NCI-H128 (cell line): ENCODE results near the gene SIRT7.

Experiments
- DNase-seq: peaks from one replicate; lab custom pipeline; 2025; ENCODE audit not compliant: unreplicated experiment; lab: John Stamatoyannopoulos, UW

SIRT7 gene

DNA sequence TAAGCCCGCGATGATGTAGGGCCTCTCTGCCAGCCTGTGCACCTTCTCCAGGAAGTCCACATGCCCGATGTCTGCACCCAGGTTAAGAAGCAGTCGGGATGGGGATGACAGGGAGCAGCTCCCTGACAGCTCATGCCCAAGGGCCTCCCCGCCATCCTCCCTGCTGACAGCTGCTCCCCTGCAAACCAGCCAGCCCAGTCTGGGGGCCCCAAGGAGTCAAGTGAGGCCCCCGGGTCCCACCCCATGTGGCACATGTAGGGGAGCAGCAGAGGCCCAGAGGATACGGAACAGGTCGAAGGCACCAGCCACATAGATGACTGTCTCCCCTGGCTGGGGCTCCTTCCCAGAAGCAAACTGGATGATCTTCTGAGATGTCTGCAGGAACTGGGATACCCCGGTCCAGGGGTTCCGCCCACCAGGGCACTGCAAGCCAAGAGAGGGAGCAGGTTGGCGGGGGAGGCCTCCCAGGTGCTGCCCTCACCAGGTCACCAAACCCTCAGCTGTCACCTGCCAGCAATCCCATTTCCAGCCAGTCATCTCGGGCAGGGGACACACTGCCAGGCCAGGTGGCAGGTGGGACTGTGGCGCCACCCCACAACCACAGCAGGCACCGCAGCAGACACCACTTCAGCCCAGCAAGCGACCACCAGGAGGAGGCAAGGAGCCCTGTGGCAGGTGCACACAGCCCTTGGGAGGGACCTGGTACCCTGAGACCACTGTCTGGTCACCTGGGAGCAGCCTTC lies 11.3 kb downstream of the SIRT7 start:
- no peak for DNase-seq

DNA sequence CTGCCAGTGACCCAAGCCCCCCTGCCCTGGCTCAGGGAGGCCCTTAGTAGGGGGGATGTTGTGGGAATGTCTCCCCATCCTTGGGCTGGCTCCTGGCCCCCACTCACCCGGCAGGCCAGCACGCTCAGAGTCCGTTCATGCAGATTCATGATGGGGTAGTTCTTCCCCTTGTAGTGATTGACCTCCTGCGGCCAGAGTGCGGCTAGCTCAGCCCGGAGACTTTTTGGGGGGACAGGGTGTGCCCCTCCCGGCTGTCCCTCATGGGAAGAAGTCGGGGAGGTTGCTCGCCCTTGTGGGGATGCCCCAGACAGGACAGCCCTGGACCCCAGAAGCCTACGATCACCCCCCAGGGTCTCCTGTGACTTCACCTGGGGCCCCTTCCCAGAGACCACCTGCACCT lies 12.0 kb downstream of the SIRT7 start:
- DNase-seq, result no peak

DNA sequence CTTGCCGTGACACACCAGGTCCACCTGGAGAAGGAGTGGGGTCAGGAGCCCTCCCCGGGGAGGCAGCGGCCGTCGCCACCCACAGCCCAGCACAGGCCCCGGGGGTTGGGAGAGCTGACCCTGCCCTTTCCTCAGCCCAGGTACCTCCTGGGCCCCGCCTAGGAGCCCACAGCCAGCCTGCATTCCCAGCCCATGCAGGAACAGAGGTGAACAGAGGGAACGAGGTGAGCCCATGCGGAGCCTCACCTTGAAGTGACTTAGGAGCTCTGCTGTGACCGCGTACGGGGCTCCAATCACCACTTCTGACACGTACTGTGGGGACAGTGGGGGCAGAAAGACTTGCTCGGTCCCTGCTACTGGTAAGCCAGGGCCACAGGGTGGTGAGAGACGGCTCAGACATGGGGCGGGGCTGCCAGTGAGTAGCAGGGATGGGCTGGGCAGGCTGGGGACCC lies 12.5 kb downstream of the SIRT7 start:
- DNase-seq, result no peak

DNA sequence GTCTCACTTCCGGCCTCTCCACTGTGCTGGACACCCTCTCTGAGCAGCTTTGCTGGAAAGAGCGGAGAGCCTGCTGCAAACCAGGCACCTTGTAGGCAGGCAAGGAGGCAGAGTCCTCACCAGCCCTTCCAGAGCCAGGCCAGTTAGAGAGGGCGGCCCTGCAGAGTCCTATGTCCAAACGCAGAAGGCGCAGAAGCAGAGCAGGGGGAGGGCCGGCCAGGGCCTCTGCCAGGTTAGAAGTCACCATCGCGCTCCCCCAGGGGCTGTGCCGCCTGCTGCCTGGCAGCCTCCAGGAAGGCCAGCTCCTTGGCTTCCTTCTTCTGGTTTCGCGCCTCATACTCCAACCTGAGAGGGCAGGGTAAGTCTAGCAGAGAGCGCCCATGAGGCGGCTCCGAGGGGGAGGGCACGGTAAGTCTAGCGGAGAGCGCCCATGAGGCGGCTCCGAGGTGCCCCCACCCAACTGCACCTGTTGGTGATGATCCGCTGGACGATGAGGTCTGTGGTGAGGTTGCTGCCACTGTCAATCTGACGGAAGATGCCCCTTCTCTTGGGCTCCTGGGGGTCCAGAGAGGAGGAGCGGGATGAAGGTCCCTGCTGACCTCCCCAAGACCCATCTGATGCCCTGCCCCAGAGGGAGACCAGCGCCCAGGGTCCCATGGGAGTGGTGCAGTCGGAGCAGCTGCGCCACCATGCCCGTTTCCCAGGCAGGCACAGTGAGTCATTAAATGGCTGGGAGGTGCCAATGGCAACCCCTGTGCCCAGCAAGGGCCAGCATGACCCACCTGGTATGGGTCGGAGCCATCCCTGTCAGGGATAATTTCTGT lies 13.2 kb downstream of the SIRT7 start:
- DNase-seq, result no peak

DNA sequence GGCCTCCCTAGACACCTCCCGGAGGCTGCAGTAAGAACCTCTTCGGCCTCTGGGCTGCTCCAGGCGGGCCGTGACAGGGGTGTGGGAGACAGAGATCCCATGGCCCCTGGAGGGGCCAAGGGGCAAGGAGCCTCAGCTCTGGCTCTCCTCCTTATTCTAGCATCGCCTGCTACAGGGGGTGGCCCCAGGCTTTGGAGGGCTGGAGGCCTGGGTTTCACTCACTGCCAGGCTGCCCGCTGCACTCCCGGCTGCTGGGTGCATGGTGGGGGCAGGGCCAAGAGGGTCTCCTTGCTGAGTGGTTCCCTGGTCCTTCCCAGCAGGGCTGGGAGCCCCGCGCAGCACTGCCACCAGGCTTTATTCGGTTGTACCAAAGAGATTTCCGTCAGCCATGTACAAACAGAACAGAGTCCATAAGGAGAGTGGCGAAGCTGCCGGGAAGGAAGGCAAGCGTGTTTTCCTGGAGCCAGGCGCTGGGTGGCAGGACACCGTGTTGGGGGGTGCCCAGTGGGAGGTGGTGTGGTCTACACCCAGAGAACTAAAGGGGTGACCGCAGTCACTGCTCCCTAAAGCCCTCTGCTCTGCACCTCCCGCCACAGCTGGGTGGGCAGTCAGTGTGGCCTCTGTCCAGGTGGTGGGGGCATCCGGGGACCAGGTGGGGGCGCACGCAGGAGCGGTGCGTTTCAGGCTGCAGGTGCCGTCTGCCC lies 13.9 kb downstream of the SIRT7 start:
- no peak for DNase-seq

DNA sequence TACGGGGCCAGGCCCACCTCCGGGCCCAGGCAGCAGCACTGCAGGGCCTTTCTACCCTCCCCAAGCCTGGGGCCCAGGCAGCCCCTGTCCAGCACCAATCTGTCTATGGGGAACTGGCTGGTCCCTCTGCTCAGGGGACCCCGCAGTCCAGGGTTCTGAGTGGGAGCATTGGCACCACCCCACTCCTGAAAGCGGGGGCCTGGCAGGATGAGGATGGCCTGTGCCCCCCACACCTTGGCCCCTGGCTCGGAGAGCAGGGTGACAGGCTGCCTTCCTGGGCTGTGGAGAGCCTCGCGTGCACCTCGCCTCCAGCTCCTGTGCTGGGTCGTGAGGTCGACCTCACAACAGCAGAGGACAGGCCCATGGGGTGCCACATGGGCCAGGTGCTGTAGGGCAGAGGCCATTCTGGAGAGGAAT lies 14.6 kb downstream of the SIRT7 start:
- no peak for DNase-seq

DNA sequence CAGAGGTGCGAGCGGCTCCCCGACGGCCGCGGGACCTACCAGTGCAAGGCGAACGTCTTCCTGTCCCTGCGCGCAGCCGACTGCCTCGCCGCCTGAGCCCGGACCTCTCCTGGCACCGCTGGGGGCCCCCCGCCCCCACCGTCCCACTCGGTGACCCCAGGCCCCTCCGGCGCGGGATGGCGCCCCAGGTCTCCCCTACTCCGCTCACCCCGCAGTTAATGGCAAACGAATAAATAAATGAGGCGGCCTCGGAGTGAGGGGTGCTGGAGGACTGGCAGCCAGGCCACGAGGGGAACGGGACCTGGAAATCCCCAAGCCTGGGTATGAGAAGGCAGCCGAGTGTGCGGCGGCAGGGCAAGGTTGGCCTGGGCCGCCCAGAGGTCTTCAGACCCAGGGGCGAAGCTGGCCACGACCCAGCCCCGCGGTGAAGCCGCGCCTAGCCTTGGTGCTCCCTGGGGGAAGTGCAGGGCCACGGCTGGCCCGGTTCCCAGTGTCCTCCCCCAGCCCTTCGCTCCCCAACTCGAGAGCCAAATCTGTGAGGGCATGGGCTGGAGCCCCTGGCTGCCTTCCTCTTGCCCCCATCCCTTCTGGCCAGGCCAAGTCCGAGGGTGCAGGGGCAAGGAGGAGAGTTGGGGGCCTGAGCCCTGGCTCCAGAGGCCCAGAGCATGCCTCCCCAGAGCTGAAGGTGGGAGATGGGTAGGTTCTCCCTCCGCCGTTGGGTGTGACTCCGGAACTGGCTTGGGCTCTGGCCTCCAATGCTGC lies 15.1 kb downstream of the SIRT7 start:
- DNase-seq, result no peak

DNA sequence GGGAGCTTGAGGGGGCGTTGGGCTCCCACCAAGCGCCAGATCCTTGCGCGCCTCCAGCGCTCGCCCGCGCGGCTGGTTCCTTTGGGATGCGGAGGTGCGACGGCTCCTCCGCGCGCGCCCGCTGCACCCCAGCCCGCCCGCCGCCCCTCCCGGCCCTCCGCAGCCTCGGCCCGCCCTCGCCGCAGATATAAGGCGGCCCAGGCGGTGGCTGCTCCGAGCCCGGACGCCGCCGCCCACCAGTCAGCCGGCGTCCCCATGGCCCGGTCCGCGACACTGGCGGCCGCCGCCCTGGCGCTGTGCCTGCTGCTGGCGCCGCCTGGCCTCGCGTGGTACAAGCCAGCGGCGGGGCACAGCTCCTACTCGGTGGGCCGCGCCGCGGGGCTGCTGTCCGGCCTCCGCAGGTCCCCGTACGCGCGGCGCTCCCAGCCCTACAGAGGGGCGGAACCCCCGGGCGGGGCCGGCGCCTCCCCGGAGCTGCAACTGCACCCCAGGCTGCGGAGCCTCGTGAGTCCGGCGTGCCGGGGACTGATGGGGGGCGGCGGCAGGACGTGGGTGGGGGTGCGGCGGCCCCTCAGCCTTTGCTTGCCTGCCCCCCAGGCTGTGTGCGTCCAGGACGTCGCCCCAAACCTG lies 15.8 kb downstream of the SIRT7 start, which contains the start of gene NPB:
Gene NPB (plus strand): TSS at position 216 of the 630 bp plus-strand sequence. CDS start 40 bp downstream, at position 256.
- no peak for DNase-seq

DNA sequence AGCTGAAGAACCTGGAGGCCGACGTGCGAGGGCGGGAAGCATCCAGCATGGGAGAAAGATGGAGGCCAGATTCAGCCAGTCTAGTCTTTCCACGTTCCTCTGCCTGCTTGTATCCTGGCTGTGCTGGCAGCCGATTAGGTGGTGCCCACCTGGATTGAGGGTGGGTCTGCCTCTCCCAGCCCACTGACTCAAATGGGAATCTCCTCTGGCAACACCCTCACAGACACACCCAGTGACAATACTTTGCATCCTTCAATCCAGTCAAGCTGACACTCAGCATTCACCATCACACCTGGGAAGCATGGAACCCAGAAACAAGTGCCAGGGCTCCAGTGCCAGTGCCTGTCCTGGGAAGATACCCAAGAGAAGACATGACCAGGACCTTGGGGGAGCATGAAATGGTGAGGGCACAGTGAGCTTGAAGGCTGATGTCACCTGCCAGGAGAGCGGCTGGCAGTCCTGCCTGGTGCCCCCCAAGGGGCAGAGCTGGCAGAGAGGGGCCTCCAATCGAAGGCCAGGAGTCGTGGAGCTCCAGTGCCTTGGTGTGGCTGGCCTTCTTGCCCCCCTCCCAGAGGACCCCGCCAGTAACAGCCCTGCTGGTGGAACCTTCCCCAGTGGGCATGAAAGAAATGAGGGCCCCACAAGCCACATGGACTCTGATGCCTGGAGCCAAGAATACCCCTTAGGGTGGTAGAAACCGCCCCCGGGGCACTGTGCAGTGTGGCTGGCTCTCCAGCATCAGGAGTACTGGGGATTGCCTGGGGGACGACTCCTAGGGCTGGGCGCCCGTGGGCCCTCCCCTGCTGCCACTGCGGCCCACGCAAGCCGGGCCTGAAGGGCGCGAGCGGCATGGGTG lies 16.6 kb downstream of the SIRT7 start:
- no peak for DNase-seq

DNA sequence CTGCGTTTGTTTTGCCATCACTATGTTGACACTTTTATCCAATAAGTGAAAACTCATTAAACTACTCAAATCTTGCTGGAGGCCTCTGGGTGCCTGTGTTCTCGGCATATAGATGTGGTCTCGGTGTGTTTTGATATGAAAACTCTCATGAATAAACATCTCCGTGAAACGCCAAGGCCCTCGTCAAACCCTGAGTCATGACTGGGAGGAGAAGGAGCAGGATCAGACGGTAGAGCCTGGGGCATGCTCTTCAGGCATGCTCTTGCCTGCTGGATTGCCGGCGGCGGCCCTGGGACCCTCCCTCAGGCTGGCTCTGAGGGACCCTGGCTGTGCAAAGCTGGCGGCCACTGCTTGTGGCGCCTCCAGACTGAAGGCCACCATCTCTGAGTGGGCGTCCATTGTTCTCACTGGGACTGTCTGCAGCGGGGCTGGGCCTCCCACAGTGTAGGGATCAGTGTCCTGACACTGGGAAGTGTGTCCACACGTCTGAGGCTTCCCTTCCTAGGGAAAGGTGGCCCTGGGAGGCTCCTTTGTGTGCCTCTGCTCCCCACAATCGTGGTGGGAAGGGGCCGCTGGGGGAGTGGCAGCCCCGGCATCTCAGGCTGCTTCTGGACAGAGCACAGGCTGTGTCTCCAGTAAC lies 17.7 kb downstream of the SIRT7 start:
- no peak for DNase-seq

DNA sequence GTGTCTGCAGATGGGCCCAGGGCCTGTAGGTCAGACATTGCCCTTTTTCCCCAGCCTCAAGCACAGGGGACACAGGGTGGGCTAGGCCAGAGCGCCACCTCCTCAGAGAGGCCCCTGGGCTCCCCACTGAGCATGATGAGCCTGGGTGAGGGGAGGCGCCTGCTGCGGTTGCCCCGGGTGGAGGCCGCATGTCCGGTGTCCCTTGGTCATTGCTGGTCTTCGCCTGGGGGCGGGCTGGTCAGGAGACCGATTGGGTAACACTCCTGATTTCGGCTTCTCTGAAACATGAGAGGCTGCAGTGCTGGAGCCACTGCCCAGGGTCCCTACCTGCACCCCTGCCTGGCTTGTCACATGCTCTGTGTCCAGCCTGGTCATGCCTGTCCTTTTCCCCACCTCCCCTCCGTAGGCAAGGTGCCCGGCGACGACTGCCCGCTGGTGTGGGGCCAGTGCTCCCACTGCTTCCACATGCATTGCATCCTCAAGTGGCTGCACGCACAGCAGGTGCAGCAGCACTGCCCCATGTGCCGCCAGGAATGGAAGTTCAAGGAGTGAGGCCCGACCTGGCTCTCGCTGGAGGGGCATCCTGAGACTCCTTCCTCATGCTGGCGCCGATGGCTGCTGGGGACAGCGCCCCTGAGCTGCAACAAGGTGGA lies 18.3 kb downstream of the SIRT7 start:
- no peak for DNase-seq

DNA sequence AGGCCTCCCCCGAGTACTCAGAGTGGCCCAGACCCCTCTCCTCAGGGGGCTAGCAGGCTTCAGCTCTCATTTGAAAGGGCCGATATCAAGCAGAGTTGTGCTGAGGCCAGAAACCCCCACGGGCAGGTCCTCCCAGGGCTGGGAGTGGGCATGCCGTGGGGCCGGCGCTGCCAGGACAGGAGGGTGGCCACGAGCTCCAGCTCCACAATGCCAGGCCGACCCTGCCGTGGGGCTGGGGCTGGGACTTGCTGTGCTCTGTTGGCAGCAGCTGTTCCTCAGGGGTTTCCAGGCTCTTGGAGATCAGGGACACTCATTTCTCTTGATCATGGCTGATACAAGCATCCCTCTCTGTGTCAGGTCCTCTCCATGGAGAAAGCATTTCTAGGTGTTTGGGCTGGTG lies 19.1 kb downstream of the SIRT7 start:
- DNase-seq, result no peak

DNA sequence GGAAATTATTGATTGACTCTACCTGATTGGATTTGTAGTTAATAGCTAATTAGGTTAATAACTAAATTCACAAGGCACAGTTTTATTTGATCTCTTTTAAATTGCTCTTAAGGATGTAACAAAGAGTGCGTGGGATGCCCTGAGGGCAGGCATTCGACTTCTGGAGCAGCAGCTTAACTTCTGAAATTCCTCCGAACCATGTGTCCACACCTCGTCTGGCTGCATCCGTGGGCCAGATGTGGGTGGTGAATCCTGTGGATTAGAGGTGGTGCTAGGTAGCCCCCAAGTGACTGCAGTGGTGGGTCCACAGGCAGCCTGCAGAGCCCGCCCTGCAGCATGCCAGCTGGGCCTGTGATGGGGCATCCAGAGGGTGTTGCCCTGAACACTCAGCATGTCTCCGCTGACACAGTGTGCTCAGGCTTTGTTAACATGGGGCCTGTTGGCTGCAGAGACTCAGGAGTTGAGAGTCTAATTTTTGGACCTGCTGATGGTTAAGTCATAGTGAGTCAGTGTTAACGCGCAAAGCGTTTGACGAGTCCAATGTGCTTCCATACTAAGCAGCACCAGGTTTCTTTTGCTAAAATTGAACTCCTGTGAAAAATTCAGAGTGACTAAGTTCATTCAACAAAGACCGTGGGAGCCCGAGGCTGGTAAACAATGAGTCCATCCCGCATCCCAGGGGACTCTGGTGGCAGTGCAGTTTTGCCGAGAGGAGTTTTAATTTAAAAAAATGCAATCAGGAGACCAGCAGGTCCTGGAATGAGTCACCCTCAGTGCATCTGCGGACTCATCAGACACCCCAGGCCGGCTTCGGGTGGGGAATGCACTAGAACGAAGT lies 19.7 kb downstream of the SIRT7 start:
- DNase-seq, result no peak

DNA sequence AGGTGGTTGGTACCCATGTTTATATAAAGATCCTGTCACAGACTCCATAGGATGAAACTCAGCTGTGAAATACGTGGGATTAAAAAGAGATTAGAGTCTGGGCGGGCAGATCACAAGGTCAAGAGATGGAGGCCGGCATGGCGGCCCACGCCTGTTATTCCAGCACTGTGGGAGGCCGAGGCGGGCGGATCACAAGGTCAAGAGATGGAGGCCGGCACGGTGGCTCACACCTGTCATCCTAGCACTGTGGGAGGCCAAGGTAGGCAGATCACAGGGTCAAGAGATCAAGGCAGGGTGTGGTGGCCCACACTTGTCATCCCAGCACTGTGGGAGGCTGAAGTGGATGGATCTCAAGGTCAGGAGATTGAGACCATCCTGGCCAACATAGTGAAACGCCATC lies 22.6 kb downstream of the SIRT7 start:
- no peak for DNase-seq

DNA sequence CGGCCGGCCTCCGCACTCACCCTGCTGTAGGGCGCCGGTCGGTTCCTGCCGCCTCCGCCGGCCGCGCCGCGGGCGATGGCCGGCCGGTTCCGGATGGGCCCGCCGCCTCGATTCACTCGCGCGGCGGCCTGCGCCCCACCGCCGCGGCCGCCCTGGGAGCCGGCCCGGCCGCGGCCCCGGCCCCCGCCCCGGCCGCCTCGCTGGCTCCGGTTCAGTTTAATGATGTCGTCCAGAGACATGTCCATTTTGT lies 26.7 kb downstream of the SIRT7 start:
- no peak for DNase-seq

DNA sequence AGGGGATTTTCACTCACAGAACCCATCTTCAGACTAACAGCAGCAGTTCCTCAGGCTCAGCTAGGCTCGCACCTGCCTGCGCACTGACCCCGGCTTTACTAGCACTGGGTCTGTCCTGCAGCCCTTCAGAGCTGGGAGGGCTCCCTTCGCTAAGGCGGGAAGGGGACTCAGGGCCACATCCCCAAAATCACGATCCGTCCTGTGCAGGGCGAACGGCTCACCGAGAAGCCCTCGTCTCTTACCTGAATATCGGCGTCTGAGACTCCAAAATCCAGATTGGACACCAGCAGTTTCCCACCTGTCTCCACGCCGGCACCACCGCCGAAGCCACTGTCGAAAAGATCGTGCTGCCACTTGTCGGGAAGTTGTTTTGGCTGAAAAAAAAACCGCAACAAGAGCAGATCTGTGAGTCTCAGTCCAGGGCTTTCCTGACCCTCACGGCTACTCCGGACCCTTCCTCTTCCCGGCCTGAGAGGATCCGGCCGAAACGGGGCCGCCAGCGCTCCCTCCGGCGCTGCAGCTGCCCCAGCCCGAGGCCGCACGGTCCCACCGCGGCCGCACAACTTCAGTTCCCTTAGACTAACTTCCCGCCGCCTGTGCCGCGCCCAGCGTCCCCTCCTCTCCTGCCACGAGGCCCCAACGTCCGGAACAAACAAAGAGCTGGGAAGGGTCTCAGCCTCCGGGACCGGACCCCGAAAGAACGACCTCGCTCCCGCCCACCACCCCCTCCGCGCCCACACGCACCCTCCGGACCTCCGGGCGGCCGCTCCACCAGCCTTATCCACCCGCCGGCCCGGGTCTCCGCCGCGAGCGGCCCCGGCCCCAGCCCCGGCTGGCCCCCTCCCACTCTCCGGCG lies 27.3 kb downstream of the SIRT7 start:
- DNase-seq, result no peak

DNA sequence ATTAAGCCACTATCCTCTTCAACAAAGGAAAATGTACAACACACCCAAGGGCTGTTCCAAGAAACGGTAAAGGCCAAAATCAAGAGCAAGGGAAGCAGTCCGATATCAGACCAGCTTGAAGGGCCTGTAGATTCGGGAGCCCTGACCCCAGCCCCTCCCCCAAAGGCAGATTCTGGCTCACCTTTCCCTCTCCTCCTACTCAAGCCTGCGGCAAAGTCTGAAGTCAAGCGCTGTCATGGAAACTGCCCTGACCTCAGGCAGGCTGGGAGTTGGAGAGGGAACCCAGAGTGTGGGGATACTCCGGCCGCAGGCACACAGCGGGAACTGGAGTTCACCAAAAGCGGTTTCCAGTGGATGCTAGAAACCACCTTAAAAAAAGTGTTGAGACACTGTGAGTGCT lies 28.4 kb downstream of the SIRT7 start:
- DNase-seq, result no peak
